ENCODE data around the gene CSGALNACT2.
"Not testable (repeated sequence)": the region's sequence is repeated elsewhere in the genome, so short reads cannot be mapped to it uniquely, and the experiment has no call there.

The CSGALNACT2 gene

GRCh38 chr10:43136995-43137716 lies 1.1 kb upstream of the CSGALNACT2 start:
- TF ChIP-seq MAX (IDR thresholded peaks at IDR 0.05; ENCODE audit: low read depth, low read length) = no peak
- TF ChIP-seq POLR2A (IDR thresholded peaks at IDR 0.05; ENCODE audit: extremely low read depth, insufficient read length) = no peak
- TF ChIP-seq MYC (IDR thresholded peaks at IDR 0.05; ENCODE audit: low read depth, low read length) = no peak
- TF ChIP-seq CTCF (IDR thresholded peaks at IDR 0.05; ENCODE audit: low read depth, low read length) = no peak
- no peak for DNase-seq (ENCODE audit: low read depth)
- H3K4me3 ChIP-seq (ENCODE audit: low read depth, low read length) = peak overlapping the region; percentile 69

GRCh38 chr10:43137717-43138020 lies 576 bp upstream of the CSGALNACT2 start:
- DNase-seq (ENCODE audit: low read depth) = peak; percentile 51
- H3K4me3 ChIP-seq (ENCODE audit: low read depth, low read length) = peak overlapping the region; percentile 69
- no peak for TF ChIP-seq MAX (IDR thresholded peaks at IDR 0.05; ENCODE audit: low read depth, low read length)
- no peak for TF ChIP-seq MYC (IDR thresholded peaks at IDR 0.05; ENCODE audit: low read depth, low read length)
- no peak for TF ChIP-seq POLR2A (IDR thresholded peaks at IDR 0.05; ENCODE audit: extremely low read depth, insufficient read length)
- no peak for TF ChIP-seq CTCF (IDR thresholded peaks at IDR 0.05; ENCODE audit: low read depth, low read length)

GRCh38 chr10:43138757-43139241 lies 554 bp downstream of the CSGALNACT2 start:
- no peak for TF ChIP-seq MYC (IDR thresholded peaks at IDR 0.05; ENCODE audit: low read depth, low read length)
- no peak for TF ChIP-seq CTCF (IDR thresholded peaks at IDR 0.05; ENCODE audit: low read depth, low read length)
- no peak for TF ChIP-seq POLR2A (IDR thresholded peaks at IDR 0.05; ENCODE audit: extremely low read depth, insufficient read length)
- no peak for TF ChIP-seq MAX (IDR thresholded peaks at IDR 0.05; ENCODE audit: low read depth, low read length)
- H3K4me3 ChIP-seq (ENCODE audit: low read depth, low read length) = peak overlapping the region; percentile 86
- peak; percentile 62 for DNase-seq (ENCODE audit: low read depth)

GRCh38 chr10:43141421-43141820 lies 3.2 kb downstream of the CSGALNACT2 start:
- DNase-seq (ENCODE audit: low read depth) = no peak
- no peak for TF ChIP-seq MAX (IDR thresholded peaks at IDR 0.05; ENCODE audit: low read depth, low read length)
- TF ChIP-seq MYC (IDR thresholded peaks at IDR 0.05; ENCODE audit: low read depth, low read length) = no peak
- no peak for TF ChIP-seq POLR2A (IDR thresholded peaks at IDR 0.05; ENCODE audit: extremely low read depth, insufficient read length)
- TF ChIP-seq CTCF (IDR thresholded peaks at IDR 0.05; ENCODE audit: low read depth, low read length) = no peak
- peak overlapping the region; percentile 13 for H3K4me3 ChIP-seq (ENCODE audit: low read depth, low read length)

- DNase-seq (ENCODE audit: low read depth) = no peak
- H3K4me3 ChIP-seq (ENCODE audit: low read depth, low read length) = no peak overlapping the region
- TF ChIP-seq MAX (IDR thresholded peaks at IDR 0.05; ENCODE audit: low read depth, low read length) = no peak
- no peak for TF ChIP-seq CTCF (IDR thresholded peaks at IDR 0.05; ENCODE audit: low read depth, low read length)
- TF ChIP-seq POLR2A (IDR thresholded peaks at IDR 0.05; ENCODE audit: extremely low read depth, insufficient read length) = no peak
- no peak for TF ChIP-seq MYC (IDR thresholded peaks at IDR 0.05; ENCODE audit: low read depth, low read length)
Measured at GRCh38 chr10:43145311-43145710, 7.1 kb downstream of the CSGALNACT2 start.

GRCh38 chr10:43145936-43146335 lies 7.7 kb downstream of the CSGALNACT2 start:
- H3K4me3 ChIP-seq (ENCODE audit: low read depth, low read length) = not testable (repeated sequence)

More at GRCh38 chr10:43145936-43146335, 7.7 kb downstream of the CSGALNACT2 start:
- DNase-seq (ENCODE audit: low read depth) = not testable (repeated sequence)

Measured in NB4 (cell line).